Lung microvascular endothelial cell (primary cell): ENCODE data around the gene MS4A4E. TPM values are rescaled to one million over a fixed set of nuclear protein-coding genes. Genes with fewer than 3 reads are reported as not detected.
"Not testable (repeated sequence)": the region's sequence is repeated elsewhere in the genome, so short reads cannot be mapped to it uniquely, and the experiment has no call there.

Experiments
- DNase-seq, 2 donors: peaks; one replicate each; pipeline versions ENCODE4 v3.0.0 to v3.0.0-alpha.2; 2010; ENCODE audit warnings: low read depth in 2 of 2
- total RNA-seq: library from RNA; depleted of rRNA; stranded (reverse); fragments of >200 nt; gene quantifications from 2 replicates; pipeline ENCODE4 v1.2.1, GENCODE V29; 2014

MS4A4E gene
- total RNA-seq, 1 donor from 2014 or later: not detected

DNA sequence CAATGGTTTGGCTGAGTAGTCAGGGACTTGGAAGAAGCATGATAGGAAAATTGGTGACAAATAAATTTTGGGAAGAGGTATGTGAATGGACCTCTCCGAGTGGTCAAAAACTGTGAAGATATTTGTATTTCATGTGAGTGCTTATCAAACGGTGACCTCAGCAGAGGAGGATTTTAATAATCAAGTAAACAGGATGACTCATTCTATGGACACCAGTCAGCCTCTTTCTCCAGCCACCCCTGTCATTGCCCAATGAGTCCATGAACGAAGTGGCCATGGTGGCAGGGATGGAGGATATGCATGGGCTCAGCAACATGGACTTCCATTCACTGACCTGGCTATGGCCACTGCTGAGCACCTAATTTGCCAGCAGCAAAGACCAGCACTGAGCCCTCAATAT, 21.2 kb downstream of the MS4A4E start:
- DNase-seq: no peak

DNA sequence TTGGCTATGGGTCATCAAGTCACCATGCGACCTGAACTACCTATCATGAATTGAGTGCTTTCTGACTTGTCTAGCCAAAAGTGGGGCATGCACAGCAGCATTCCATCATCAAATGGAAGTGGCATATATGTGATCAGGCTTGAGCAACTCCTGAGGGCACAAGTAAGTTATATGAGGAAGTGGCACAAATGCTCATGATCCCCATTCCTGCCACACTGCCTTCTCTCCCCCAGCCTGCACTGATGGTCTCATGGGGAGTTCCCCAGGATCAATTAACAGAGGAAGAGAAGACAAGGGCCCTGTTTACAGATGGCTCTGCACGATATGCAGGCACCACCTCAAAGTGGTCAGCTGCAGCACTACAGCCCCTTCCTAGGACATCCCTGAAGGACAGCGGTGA, 21.8 kb downstream of the MS4A4E start:
- DNase-seq: no peak

DNA sequence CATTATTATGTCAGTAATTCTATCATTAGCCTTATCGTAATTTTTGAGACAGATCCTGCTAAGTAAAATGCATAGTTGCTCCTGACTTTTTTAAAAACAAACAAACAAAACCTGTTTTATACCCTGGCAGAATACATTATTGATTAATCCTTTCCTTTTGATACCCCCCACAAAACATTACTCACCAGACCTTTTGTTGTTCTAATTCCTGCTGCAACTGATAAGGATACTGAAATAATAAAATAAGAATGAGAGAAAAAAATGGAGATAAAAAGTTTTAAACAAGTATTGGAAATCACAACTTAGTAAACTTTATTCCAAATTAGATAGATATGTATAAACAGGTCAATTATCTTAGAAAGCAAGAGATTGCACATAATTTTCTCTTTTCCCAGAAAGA, 28.6 kb downstream of the MS4A4E start:
- DNase-seq: no peak

DNA sequence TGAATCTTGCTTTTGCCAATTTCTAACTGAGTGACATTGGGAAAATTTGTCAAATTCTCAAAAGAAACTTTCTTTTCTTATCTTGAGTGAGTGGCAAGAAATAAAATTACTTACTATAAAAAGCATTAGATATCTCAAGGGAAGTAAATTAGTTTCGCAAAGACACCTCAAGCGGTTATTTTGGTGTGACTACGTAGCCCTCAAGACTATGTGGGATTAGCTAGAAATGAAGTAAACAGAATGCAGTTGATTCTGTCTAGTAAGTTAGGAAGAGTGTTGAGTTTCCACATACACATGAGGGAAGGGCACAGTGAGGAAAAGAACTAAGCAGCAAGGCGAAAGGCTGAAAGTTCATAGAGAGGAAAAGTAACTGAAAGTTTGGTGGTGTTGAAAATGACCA, 31.7 kb downstream of the MS4A4E start:
- DNase-seq: no peak

DNA sequence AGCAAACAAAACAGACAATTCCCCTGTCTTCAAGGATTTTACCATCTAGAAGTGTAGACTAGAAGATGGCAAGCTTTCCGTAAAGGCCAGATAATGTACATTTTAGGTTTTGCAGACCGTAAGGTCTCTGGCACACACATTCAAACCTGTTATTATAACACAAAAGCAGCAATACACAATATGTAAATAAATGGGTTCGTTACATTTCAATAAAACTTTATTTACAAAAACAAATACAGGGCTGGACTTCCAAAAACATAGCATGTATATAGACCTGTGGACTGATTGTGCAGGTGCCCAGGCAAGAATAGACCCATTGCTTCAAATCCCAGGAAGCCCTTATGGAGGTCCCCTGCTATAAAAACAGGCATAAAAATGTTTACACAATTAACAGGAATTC, 33.0 kb downstream of the MS4A4E start:
- DNase-seq: no peak

DNA sequence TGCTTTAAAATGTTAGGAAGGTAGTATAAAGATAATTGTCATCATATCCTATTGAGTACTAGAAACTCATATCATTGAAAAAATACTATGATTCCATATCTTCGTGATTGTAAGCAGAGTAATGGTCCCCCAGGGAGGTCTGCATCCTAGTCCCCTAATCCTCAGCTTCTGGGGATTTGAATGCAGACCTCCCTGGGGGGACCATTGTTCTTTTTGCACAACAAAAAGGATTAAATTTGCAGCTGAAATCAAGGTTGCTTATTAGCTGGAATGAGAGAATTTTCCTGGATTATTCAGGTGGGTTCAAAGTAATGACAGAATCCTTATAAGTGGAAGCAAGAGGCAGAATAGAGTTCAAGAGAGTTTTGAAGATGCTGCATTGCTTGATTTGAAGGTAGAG, 34.0 kb downstream of the MS4A4E start:
- no peak for DNase-seq

DNA sequence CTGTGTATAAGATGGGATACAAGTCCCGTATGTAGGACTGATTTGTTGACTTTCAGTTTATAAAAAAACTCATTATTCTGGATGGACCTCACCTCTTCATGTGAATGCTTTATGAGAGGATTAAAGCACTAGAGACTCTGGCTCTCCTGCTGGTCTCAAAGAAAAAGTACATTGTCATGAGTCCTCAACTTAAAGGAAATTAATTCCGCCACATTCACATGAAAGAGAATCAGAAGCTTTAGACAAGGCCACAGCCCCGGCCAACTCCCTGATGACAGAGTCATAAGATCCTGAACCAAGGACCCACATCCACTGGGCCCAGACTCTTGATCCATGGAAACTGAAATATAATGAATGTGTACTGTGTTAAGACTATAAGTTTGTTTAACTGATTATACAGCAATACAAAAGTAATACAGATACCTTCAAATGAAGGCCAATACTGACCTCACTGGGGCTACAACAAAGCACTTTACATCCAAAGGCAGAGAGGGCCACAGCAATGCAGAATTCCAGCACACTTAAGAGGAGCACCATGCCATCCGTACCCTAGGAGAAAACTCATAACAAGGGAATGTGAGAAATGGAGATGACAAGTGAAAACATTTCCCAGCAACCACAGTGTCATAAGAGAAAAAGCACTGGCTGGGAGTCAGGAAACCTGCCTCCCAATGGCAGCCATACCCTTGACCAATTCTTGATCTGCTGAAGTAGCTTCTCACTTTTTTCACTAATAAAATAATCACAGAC, 34.6 kb downstream of the MS4A4E start:
- DNase-seq: no peak

DNA sequence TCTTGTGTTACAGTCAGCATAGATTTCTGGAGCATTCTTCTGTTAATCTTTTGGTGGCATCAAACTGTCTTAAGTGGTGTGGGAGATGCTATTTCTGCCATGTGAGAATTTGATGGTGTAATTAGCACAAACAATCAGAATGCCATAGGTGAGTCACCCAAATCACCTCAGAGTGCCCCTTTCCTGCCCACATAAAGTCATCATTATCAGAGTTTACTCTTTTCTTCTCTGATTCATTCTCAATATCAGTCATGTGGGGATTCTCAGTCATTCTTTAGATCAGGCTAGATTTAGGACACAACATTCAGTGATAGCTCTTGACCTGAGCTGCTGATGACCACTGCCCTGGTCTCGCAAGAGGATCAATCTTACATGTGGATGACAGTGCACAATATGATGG, 36.3 kb downstream of the MS4A4E start:
- DNase-seq: no peak

DNA sequence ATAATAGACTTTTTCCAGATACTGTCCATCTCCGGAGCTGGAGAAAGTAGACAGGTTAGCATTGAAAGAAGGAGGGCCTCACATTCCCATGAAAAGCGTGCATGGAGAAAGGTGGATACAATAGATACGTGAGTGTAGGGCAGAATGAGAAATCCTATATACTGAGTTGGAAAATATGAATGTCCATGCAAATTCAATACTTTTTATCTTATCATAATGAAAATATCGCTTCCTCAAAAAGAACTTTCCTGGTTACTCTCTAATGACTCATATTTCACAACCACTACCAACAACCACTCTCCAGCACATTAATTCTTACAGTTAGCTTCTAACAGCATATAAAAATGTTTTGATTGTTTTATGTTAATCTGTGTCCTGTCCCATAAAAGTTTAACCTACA, 38.0 kb downstream of the MS4A4E start:
- no peak for DNase-seq

DNA sequence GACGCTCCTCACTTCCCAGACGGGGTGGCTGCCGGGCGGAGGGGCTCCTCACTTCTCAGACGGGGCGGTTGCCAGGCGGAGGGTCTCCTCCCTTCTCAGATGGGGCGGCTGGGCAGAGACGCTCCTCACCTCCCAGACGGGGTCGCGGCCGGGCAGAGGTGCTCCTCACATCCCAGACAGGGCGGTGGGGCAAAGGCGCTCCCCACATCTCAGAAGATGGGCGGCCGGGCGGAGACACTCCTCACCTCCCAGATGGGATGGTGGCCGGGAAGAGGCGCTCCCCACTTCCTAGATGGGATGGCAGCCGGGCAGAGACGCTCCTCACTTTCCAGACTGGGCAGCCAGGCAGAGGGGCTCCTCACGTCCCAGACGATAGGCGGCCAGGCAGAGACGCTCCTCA, 41.6 kb downstream of the MS4A4E start:
- DNase-seq: not testable (repeated sequence)

DNA sequence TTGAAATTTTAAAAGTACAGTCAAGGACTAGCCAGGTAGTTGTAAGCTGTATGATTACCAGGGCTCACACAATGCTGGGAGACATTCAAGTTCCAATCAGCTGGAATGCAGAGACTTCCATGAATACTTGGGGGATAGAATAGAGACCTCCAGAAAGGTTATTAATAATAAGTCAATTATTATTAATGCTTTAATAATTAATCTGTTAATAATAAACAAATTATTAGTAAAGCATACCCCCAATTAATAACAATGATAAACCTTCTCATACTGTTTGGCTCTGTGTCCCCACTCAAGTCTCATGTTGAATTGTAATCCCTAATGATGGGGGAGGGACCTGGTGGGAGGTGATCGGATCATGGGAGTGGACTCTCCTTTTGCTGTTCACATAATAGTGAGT, 45.5 kb downstream of the MS4A4E start:
- no peak for DNase-seq

DNA sequence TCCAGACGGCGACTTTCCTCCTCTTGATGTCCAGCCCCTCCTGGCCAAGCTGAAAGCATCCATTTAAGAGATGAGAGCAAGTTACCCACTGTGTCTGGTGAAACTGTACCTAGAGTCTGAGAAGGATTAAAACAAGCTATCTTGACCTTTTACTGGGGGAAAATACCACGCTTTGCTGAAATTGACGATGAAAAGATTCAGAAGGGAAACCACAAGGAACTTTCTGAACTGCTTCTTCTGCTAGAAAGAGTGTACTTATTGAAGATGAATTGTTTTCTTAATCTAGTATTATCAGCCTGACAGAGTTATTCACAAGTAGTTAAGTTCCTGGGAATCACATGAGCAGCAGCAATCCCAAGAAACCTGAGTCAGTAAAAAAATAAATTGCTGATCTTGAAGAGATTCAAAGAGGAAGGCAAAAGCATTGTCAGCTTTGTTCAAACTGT, 47.0 kb downstream of the MS4A4E start:
- no peak for DNase-seq

DNA sequence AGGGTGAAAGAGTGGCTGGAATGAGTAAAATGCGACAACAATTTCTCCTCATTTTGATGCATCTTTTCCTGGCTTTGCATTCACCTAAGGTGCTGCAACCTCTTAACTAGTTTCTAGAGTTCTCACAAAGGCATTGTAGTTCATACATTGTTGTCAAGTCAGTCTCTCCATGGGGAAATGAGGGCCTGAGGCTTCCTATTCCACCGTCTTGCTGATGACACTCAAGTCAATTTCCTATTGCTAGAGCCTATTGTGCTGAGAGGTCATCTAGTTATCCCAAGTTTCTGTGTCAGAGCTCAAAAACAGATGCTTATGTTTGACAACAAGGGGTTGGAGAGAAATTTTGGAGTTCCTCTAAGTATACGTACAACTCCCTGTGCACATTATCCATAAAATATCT, 48.4 kb downstream of the MS4A4E start:
- peak in 1 of 2 donors; percentile 19 for DNase-seq

DNA sequence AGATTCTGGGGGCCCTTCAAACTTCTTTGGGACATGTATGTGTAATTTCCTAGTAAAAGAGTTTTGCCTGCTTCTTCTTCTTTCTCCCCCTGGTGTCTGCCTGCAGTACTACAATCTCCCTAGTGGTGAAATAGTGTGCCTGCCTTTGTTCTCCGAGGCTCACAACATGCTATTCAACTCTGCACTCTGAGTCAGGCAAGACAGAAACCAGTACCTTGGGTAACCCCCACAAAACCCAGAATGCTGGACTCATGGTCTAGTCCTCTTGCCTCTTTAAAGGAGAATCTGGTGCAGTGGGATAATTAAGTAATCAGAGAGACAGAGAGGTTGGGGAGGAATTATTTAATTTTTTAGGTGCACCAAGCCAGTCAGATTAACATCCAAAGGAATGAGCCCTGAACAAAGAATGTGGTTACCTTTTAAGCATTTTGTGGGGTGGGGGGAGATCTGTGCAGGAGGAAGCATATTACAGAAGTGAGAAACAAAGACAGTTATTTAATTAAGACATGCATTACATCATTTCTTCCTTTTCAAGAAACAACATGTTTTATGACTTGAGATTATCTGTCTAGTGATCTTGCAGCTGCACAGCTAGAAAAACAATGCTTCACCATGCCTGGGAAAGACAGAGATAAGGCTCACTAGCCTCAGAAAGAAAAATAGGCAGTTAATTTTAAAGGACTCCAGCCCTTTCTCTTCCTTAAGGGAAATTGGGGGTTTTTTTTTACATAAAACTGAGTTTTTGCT, 49.1 kb downstream of the MS4A4E start:
- DNase-seq: peak; percentile 72 to 80

DNA sequence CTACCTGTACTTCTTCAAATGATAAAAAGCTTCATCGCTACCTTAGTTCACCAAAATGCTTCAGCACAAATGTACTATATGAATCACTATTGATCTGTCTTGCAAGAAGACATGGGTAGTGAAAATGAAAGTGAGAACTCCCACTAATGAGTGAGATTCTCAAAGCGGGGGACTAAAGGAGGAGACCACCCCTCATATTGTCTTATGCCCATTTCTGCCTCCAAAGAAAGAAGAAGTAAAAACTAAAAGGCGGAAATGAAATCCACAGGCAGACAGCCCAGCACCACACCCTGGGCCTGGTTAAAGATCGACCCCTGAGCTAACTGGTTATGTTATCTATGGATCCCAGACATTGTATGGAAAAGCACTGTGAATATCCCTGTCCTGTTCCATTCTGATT, 50.4 kb downstream of the MS4A4E start:
- DNase-seq: not testable (repeated sequence)

DNA sequence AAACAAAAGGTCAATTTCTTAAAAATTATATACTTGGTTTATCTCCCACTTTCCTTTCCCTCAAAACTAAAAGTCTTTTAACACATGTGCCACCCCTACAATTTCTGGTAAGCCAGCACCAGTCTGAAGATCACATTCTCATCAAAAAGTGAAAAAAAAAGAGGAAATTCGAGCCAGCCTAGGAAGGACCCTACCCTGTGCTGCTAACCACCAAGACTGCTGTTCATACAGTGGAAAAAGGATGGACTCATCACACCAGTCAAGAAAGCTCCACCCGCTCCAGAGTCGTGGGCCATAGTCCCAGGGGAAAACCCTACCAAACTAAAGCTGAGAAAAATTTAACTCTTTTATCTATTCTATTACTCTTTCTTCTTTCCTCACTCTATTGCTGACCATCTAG, 54.5 kb downstream of the MS4A4E start:
- DNase-seq: not testable (repeated sequence)

DNA sequence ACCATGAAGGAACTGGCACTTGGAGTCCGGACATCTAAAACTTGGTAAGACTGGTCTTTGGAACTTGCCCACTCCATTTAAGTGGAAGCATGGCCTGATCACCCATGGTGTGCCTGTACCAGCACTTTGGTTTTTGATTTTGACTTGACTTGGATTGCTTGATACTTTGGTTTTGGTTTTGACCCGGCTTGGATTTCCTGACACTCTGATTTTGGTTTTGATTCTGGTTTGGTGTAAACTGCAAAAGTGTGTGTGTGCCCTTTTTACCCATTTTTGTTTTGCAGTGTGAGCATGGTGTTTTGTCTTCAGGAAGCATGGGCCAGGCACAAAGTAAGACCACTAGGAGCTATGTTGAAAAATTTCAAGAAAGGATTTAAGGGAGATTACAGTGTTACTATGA, 56.8 kb downstream of the MS4A4E start:
- not testable (repeated sequence) for DNase-seq

DNA sequence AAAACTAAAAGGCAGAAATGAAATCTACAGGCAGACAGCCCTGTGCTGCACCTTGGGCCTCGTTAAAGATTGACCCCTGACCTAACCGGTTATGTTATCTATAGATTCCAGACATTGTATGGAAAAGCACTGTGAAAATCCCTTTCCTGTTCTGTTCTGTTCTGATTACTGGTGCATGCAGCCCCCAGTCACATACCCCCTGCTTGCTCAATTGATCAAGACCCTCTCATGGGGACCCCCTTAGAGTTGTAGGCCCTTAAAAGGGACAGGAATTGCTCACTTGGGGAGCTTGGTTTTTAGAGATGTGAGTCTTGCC, 57.5 kb downstream of the MS4A4E start:
- DNase-seq: not testable (repeated sequence)

DNA sequence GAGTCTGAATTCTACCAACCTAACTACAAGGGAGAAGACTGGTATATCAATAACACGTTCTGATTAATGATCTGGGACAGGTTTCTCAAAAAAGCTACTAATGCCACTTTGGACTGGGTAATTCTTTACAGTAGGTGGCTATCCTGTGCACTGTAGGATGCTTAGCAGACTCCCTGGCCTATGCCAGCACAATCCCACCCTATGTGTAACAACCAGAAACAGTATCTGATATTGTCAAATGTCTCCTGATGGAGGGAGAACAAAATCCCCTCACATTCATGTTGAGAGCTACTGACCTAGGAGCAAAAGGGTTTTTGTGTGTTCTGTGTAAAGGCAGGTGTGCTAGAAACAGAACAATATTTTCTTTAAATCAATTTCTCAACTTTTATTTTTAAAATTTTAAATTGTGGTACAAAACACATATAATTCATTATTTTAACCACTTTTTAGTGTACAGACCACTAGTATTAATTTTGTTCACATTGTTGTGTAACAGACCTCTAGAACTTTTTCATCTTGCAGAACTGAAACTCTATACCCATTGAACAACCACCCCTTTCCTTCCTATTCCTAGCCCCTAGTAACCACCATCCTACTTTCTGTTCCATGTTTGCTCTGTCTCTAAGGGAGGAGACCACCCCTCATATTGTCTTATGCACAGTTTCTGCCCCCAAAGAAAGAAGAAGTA, 58.0 kb downstream of the MS4A4E start:
- DNase-seq: no peak

DNA sequence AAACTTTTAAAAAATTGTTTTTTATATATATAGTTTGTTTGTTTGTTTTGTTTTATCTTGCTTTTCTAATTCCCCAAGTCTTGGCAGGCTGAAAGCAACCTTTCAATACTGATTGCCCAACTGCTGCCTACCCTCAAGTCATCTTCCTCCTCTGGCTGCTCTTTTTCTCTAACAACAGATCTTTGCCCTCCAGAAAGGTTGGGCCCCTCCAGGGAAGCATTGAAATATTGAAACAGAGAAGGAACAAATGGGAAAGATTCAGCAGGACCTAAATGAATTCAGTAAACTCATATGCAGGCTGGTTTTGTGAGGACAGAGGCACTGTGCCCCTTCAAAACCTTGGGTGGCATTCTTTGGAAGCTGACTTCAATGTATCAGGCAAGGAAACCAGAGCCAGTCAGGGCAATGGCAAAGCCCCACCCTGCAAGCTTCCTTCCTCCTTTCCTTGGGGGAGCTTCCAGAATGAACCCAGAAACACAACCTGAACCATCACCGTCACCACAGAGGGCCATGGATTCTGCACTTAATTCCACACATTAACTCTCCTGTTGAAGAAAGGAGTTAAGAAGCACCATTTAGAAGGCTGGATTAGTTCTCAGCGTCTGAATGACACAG, 59.2 kb downstream of the MS4A4E start:
- DNase-seq: no peak

DNA sequence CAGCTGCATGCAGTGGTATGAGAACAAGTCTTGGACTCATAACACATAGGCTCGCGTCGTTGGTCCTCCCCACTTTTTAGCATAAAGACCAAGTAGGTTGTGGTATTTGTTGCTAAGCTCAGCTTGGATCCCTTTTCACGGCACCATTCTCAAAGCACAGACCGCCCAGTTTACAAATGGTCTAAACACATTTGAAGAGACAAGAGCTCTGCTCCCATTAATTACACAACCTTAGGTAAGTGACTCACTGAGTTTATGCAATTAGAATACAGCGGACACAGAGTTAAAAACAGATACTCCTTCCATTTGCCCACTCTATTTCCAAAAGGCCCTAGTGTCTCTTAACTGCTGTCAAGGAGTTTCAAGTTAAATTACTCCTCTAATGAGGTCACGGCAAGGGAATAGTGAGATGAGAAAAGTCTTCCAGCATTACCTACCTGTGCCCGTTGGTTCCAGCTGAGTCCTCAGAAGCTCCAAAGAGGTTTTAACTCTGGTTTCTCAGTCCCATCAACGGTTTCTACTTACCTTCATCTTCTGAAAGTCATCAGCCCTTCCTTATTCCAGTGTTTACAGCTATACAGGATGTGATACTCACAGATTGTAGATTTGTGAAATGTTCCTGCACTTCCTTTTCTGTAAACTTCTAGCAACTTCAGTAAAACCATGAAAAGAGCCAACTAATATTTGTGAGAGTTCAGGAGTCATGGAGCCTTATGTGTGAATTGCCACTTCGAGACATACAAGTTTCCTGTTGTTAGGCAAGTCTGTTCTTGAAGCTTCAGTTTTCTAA, 60.2 kb downstream of the MS4A4E start, which contains the start of gene MS4A6A:
MS4A6A (minus strand) TSS at position 543 of the 790 bp plus-strand sequence. CDS start 1,356 bp downstream, outside the sequence.
- DNase-seq: peak in 1 of 2 donors; percentile 29
